GM12878 (cell line): ENCODE measurements around the gene ATP2A1. TPM values are rescaled to one million over a fixed set of nuclear protein-coding genes. Genes with fewer than 3 reads are reported as not detected.

Experiments
- ATAC-seq: fragments of 200-7000 bp; cut with Tn5 transposase; 3 replicates; pipeline ENCODE4 v1.9.1; 2020; ENCODE audit warnings: mild to moderate bottlenecking, moderate library complexity
- BruUV-seq: library from RNA; stranded (reverse); fragments of 400-500 nt; replicated peaks from 2 replicates; lab custom pipeline; 2021; lab: Mats Ljungman, UMichigan
- CTCF ChIA-PET: fragments of 300-600 bp; sonication (Branson Sonifier 250); formaldehyde crosslinking; extraction: SDS; loops from one replicate; lab custom pipeline; 2021; ENCODE audit warnings: inconsistent platforms; lab: Yijun Ruan, JAX
- POLR2A ChIA-PET: fragments of 350-600 bp; formaldehyde crosslinking; extraction: SDS; loops from one replicate; lab custom pipeline; 2021; ENCODE audit warnings: inconsistent platforms; lab: Charles Lee
- RAD21 ChIA-PET: fragments of 300-600 bp; sonication (Branson Sonifier 250); formaldehyde crosslinking; loops from one replicate; lab custom pipeline; 2023; ENCODE audit warnings: antibody characterized with exemption; ENCODE audit not compliant: unreplicated experiment; lab: Charles Lee
- SMC1A ChIA-PET: fragments of 300-600 bp; sonication (Branson Sonifier 250); formaldehyde crosslinking; loops from one replicate; lab custom pipeline; 2023; ENCODE audit not compliant: unreplicated experiment, uncharacterized antibody; lab: Charles Lee
- DNase-seq: peaks from one replicate; pipeline ENCODE4 v3.0.0-alpha.2; 2011; ENCODE audit warnings: low read depth, low spot score
- FAIRE-seq: peaks from 3 replicates; lab custom pipeline; 2011; peaks lifted over from hg19 to GRCh38; lab: Jason Lieb, UNC
- H2AFZ ChIP-seq: 2 replicates; pipeline ENCODE4 v1.6.0; 2011; ENCODE audit warnings: low read depth, low read length, control low read depth; ENCODE audit not compliant: control insufficient read depth
- H3K27ac ChIP-seq: 2 replicates; pipeline ENCODE4 v1.5.1; 2011; ENCODE audit warnings: control low read depth; ENCODE audit not compliant: control insufficient read depth, insufficient read depth
- H3K27me3 ChIP-seq, 2 experiments: replicated peaks in 1 of 2; 2 replicates each; pipeline versions ENCODE4 v1.6.0 to v1.6.1; 2011; ENCODE audit warnings: low read length in 1 of 2; ENCODE audit not compliant: control insufficient read depth in 2 of 2, insufficient read depth in 2 of 2
- H3K36me3 ChIP-seq, 2 experiments: 2 replicates each; pipeline ENCODE4 v1.5.1; 2011; ENCODE audit warnings: low read length in 1 of 2; ENCODE audit not compliant: control insufficient read depth in 2 of 2, insufficient read depth in 2 of 2
- H3K4me1 ChIP-seq: 2 replicates; pipeline ENCODE4 v1.6.1; 2011; ENCODE audit warnings: mild to moderate bottlenecking, low read length, moderate library complexity, mixed read lengths; ENCODE audit not compliant: control insufficient read depth, insufficient read depth
- H3K4me2 ChIP-seq: 2 replicates; pipeline ENCODE4 v1.6.0; 2011; ENCODE audit warnings: control low read depth; ENCODE audit not compliant: control insufficient read depth, insufficient read depth
- H3K4me3 ChIP-seq: fragments of 200-600 bp; sonication (generic); 2 replicates; pipeline ENCODE4 v1.5.1; 2016
- H3K79me2 ChIP-seq: 2 replicates; pipeline ENCODE4 v1.6.0; 2011; ENCODE audit warnings: low read length; ENCODE audit not compliant: control insufficient read depth, insufficient read depth
- H3K9ac ChIP-seq: 2 replicates; pipeline ENCODE4 v1.8.0; 2011; ENCODE audit warnings: low read length, control low read depth, mixed read lengths; ENCODE audit not compliant: control insufficient read depth, insufficient read depth
- H3K9me3 ChIP-seq: replicated peaks from 3 replicates; pipeline ENCODE4 v1.5.1; 2011; ENCODE audit warnings: mild to moderate bottlenecking, low read length; ENCODE audit not compliant: control insufficient read depth, insufficient read depth
- H4K20me1 ChIP-seq: 2 replicates; pipeline ENCODE4 v1.6.0; 2011; ENCODE audit not compliant: control insufficient read depth, insufficient read depth
- BMI1 ChIP-seq: fragments of 450-650 bp; IDR thresholded peaks from 2 replicates; pipeline ENCODE4 v1.6.1; 2016; ENCODE audit warnings: mild to moderate bottlenecking, moderate library complexity, borderline replicate concordance
- PKNOX1 ChIP-seq: fragments of 450-650 bp; IDR thresholded peaks from 2 replicates; pipeline ENCODE4 v1.6.1; 2016; ENCODE audit warnings: mild to moderate bottlenecking
- POLR2AphosphoS2 ChIP-seq: IDR thresholded peaks from 2 replicates; pipeline ENCODE4 v1.6.1; 2011; ENCODE audit warnings: low read depth, mild to moderate bottlenecking, low read length, improper control_type of control experiment, moderate library complexity
- RCOR1 ChIP-seq: conservative IDR thresholded peaks from 2 replicates; pipeline ENCODE4 v1.6.1; 2012; ENCODE audit warnings: low read depth, low read length, improper control_type of control experiment
- ZNF24 ChIP-seq: fragments of 450-650 bp; IDR thresholded peaks from 2 replicates; pipeline ENCODE4 v1.6.1; 2017; ENCODE audit warnings: antibody characterized with exemption, mild to moderate bottlenecking
- whole genome bisulfite sequencing: methylation state at CpG from one replicate; pipeline ENCODE4 v1.1.6; 2016; ENCODE audit warnings: low lambda C conversion rate; ENCODE audit not compliant: insufficient replicate concordance, insufficient coverage; ENCODE audit errors: missing lambda C conversion rate; 5-methylcytosine and 5-hydroxymethylcytosine counted together
- in situ Hi-C: fragments of 300-500 bp; cut with MboI; formaldehyde crosslinking; loops from 9 replicates; pipeline ENCODE4 v1.14.3; 2018; ENCODE audit warnings: mixed read lengths
- intact Hi-C: fragments of 100-400 bp; cut with micrococcal nuclease; formaldehyde crosslinking; loops from one replicate; pipeline ENCODE4 v1.14.2; 2022; ENCODE audit not compliant: unreplicated experiment
- polyA plus RNA-seq, 11 experiments: library from polyadenylated mRNA; depleted of rRNA in 4 of 11; unstranded in 6 of 11; stranded (reverse) in 5 of 11; fragments of >200 nt; fragmentation: Nextera tagmentation in 4 of 11; fragmentation: Illumina TruSeq in 1 of 11; extraction: Ambion mirVana in 4 of 11; extraction: Trizol in 1 of 11; gene quantifications; 1 replicate in 1 of 11; 2 replicates in 10 of 11; pipeline versions ENCODE4 v1.2.1 to v1.2.3, GENCODE V29; 2011 to 2016; ENCODE audit warnings: inconsistent platforms in 2 of 11, missing spikeins in 2 of 11, low read depth in 1 of 11
- total RNA-seq, 4 experiments: library from RNA; depleted of rRNA in 3 of 4; stranded (reverse); fragments of >200 nt in 3 of 4; fragmentation: Illumina TruSeq in 1 of 4; extraction: Trizol in 1 of 4; gene quantifications; 2 replicates each; pipeline versions ENCODE4 v1.2.1 to v1.2.3, GENCODE V29; 2013 to 2021

Gene ATP2A1
- total and polyA plus RNA-seq, 10 of the 15 experiments (the other 5 are each of a cell fraction or from before 2014, with no cell fraction given), result 0.13 to 1.7 (median 0.88) TPM

- in situ Hi-C loops (no loop called here), intact Hi-C loops (loop anchor here (2.0 kb wide), 1 partner anchor 19 kb away; the partner anchor contains the start of gene TUFM)
- Histone ChIP-seq H2AFZ (no peak overlapping the region), H3K9ac (no peak overlapping the region), H3K9me3 (no peaks in the 10 kb centered on the region), H3K4me2 (no peak overlapping the region), H3K79me2 (peaks cover 33% of the 10 kb centered on the region), H3K4me3 (peak overlapping the region; percentile 78; the same call in 1 of the 2 replicates), H3K4me1 (peaks cover 10% of the 10 kb centered on the region), H3K36me3 (peaks cover 13 to 18% of the 10 kb centered on the region in 2 experiments), H4K20me1 (no peaks in the 10 kb centered on the region), H3K27me3 (no peaks in the 10 kb centered on the region), H3K27ac (no peak overlapping the region)
- WGBS, result 92% methylated on average over 24 of the region's 32 CpGs
- ChIA-PET RAD21 (interaction anchor here (1.1 to 3.8 kb wide), 3 partner anchors 18 to 85 kb away, joined by 3 to 25 read pairs (median 17); partner anchors contain the start of genes NFATC2IP and TUFM), CTCF (interaction anchor here (0.7 to 2.0 kb wide), 3 partner anchors 67 to 81 kb away, joined by 3 to 20 read pairs (median 4); no protein-coding TSS in a partner anchor), SMC1A (interaction anchor here (1.5 to 5.3 kb wide), 3 partner anchors 19 to 79 kb away, joined by 3 to 32 read pairs (median 7); partner anchors contain the start of gene TUFM), POLR2A (interaction anchor here (3.1 kb wide), 1 partner anchor 58 kb away, joined by 25 read pairs; the partner anchor contains the start of gene RABEP2)
- no peak for ATAC-seq
- no peak for DNase-seq
- no TSS peak for BruUV-seq
- TF ChIP-seq RCOR1, result no peak
- TF ChIP-seq BMI1, result no peak
- no peak for TF ChIP-seq POLR2AphosphoS2
- no peak for TF ChIP-seq ZNF24
- TF ChIP-seq PKNOX1, result no peak
- no peak for FAIRE-seq
These were observed 12.4 kb upstream of the ATP2A1 start for GRCh38 chr16:28865722-28866453.
